HG03095 (cell line): ENCODE results near the gene ADSS1.
A peak's percentile ranks its signal among the peaks of the same experiment; 100 is the strongest.

ENCODE experiments used
- ATAC-seq: cut with Tn5 transposase; IDR thresholded peaks from one replicate; pipeline ENCODE4 v1.9.1; 2021; ENCODE audit warnings: moderate library complexity; ENCODE audit not compliant: unreplicated experiment

The ADSS1 gene

GRCh38 chr14:104697892-104698583 is 26.0 kb upstream of the ADSS1 start:
- no peak for ATAC-seq

- ATAC-seq, result no peak
Observed at GRCh38 chr14:104698688-104699425, 25.2 kb upstream of the ADSS1 start.

GRCh38 chr14:104699426-104699748 is 24.6 kb upstream of the ADSS1 start:
- no peak for ATAC-seq

GRCh38 chr14:104700225-104700651 is 23.8 kb upstream of the ADSS1 start:
- no peak for ATAC-seq

GRCh38 chr14:104700747-104701217 is 23.2 kb upstream of the ADSS1 start:
- no peak for ATAC-seq

GRCh38 chr14:104701383-104702076 is 22.5 kb upstream of the ADSS1 start:
- ATAC-seq, result no peak

- ATAC-seq, result no peak
Observed at GRCh38 chr14:104702106-104702505, 21.9 kb upstream of the ADSS1 start.

GRCh38 chr14:104702673-104703072 is 21.4 kb upstream of the ADSS1 start:
- no peak for ATAC-seq

- no peak for ATAC-seq
Observed at GRCh38 chr14:104703269-104703668, 20.8 kb upstream of the ADSS1 start.

- ATAC-seq, result no peak
Observed at GRCh38 chr14:104704252-104704651, 19.8 kb upstream of the ADSS1 start.

GRCh38 chr14:104705340-104706047 is 18.5 kb upstream of the ADSS1 start:
- ATAC-seq, result no peak

- ATAC-seq, result no peak
Observed at GRCh38 chr14:104706733-104707607, 17.1 kb upstream of the ADSS1 start.

- no peak for ATAC-seq
Observed at GRCh38 chr14:104707608-104708595, 16.1 kb upstream of the ADSS1 start.

GRCh38 chr14:104708606-104709268 is 15.3 kb upstream of the ADSS1 start:
- peak; percentile 57 for ATAC-seq

GRCh38 chr14:104709387-104710039 is 14.5 kb upstream of the ADSS1 start:
- no peak for ATAC-seq

- no peak for ATAC-seq
Observed at GRCh38 chr14:104710071-104710735, 13.8 kb upstream of the ADSS1 start.
